Measurements from ENCODE around the gene FBXO11.
A peak's percentile ranks its signal among the peaks of the same experiment; 100 is the strongest.

Gene FBXO11

DNA sequence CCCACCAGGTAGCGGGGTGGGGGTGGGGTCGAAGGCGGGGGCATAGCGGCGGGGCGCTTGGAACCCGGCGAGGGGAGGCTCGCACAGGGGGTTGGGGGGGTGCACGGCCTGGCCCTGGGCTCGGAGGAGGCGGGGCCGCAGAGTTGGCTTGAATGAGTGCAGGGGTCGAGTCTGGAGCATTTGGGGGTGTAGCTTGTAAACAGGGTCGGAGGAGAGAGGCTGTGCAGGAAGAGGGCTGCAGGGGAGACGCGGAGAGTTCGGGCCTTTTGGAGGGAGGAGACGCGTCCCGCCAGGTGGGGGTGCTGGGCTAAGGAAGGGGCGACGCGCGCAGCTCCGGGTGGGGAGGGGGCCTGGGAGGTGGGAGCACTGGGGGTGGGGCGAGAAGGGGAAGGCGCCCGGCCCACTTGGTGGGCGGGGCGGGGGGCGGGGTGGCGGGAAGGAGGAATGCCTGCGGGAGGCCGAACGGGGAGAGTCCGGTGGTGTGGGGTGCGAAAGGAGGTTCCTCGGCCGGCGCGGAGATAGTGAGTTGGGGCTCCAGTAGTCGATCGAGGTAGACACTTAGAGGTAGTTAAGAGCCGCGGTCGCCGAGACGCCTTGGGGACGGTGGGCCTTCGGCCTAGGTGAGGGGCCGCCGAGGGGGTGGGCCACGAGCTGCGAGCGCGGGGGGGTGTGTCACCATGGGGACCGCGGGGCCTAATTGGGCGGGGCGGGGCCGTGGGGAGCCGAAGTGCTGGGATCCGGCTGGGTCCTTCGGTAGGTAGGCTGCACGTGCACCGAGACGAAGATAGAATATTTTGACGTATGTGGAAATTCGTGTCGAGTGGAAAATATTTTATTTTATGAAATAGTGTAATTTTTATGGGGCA lies 122.6 kb downstream of the FBXO11 start:
- DNase-seq: peak; percentile 93

DNA sequence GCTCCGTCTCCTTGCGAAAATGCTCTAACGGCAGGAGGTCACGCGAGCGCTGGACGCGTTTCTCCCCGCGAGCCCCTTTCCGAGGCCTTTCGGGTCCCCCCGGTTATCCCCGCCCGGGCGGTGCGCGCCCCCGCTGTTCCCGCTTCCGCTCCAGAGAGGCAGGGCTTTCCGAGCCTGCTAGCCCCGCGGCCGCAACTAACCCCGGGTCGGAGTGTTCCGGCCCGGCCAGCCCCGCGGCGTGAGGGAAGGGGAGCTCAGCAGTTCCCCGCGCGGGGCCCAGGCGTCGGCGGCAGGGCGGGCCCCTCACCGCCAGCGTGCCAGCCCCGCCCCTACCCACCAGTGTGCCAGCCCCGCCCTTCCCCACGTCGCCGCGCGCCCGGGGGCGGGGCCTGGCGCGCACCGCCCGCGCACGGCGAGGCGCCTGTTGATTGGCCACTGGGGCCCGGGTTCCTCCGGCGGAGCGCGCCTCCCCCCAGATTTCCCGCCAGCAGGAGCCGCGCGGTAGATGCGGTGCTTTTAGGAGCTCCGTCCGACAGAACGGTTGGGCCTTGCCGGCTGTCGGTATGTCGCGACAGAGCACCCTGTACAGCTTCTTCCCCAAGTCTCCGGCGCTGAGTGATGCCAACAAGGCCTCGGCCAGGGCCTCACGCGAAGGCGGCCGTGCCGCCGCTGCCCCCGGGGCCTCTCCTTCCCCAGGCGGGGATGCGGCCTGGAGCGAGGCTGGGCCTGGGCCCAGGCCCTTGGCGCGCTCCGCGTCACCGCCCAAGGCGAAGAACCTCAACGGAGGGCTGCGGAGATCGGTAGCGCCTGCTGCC lies 123.4 kb downstream of the FBXO11 start, which contains the start of gene MSH6:
Gene MSH6 (plus strand): TSS at position 475 of the 815 bp plus-strand sequence. CDS start 89 bp downstream, at position 564.
- peak; percentile 93 for DNase-seq

DNA sequence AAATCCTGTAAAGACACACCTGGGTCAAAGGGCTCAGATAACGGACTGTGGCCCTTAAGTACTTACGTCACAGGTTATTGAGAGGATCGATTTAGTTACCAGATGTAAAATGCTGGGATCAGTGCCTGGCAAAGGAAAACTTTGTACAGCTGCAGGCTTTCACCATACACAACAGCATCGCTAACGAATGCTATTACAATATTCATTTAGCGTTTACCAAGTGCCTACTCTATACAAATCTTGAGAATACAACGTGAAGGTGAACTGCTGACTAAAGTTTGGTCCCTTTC lies 124.0 kb downstream of the FBXO11 start:
- peak; percentile 67 for DNase-seq

DNA sequence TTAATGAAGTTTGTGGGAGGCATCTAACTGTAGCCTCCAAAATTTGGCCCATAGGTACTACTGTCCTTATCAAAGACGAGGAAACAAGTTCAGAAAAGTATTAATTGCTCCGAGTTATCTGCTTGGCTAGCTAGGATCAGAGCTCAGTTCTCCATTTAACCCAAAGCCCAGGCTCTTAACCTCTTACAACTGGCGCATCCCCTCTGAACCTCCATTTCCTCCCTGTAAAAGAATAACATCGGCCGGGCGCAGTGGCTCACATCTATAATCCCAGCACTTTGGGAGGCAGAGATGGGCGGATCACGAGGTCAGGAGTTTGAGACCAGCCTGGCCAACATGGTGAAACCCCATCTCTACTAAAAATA lies 126.9 kb downstream of the FBXO11 start:
- DNase-seq: no peak

DNA sequence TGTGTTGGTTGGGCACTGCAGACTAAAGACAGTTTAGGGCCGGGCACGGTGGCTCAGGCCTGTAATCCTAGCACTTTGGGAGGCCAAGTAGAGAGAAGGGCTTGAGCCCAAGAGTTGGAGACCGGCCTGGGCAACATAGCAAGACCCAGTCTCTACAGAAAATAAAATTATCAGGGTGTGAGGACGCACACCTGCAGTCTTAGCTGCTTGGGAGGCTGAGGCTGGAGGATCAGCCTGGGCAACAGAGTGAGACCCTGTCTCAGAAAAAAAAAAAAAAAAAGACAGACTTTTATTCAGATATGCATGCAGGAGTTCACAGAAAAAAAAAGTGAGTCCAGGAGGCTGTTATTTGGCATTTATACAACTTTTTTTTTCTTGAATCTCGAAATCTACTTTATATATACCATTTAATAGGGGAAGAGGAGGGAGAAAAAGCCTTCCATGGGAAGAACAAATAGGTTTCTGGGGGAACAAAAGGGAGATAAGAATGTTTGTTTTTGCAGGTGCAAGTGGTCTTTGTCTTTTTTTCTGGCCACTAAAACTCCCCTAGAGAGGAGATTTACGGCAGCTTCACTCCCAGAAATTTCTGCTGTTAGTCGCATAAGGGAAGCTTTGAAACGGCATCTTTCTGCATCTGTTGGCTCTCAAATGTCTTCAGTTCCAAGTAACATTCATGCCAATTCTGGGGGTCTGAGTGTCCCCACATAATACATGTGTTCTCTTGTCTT lies 127.4 kb downstream of the FBXO11 start:
- no peak for DNase-seq

DNA sequence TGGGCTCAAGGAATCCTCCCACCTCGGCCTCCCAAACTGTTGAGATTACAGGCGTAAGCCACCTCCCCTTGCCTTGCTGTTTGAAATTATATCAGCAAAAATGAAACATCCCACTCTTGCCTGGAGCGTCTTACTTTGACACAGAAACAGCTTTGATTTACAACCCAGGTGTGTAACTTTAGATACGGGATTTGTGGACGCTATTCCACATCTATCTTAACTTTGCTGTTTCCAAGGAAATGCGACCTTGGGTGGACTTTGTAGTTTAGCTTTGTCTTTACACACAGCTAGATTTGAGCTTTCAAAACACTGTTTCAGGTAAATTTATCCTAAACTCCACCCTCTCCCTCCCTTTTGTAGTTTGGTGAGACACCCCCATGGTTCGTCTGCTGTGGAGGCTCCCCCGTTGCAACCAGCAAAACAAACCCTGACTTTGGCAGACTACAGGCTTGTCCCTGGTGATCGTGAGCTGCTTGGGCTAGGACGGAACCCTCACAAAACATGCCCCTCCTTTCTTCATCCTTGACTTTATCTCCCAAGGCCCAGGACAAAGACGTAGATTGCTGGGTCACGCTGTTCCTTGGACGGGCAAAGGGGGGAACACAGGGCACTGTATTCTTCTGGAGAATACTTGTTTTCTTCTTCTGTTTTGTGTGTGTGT lies 128.9 kb downstream of the FBXO11 start:
- no peak for DNase-seq

DNA sequence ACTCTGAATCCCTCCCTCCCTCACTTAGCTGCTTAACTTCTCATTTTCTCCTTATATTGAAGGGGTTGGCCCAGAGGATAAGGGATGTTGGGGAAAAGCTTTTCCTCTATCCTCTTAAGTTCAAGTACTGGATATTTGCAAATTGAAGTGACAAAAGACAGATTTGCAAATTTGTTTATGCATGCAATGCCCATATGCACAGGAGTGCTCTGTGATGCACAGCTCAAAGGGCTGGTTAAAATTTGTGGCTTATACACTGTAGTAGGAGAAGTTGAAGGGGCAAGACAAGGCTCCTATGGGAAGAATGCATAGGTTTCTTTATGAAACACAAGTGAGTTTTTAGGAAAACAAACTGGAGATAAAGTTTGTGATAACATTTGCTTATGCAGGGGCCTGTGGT lies 131.7 kb downstream of the FBXO11 start:
- DNase-seq: no peak

DNA sequence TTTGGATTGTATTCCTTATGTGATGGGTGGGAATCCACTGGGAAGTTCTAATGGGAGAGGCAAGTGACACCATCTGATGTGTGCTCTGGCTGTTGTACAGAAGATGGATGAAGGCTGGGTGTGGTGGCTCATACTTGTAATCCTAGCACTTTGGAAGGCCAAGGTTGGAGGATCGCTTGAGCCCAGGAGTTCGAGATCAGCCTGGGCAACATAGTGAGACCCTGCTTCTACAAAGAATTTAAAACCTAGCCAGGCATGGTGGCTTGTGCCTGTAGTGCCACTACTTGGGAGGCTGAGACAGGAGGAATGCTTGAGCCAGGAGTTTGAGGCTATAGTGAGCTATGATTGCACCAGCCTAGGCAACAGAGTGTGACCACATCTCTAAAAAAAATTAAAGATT lies 134.0 kb downstream of the FBXO11 start:
- no peak for DNase-seq

DNA sequence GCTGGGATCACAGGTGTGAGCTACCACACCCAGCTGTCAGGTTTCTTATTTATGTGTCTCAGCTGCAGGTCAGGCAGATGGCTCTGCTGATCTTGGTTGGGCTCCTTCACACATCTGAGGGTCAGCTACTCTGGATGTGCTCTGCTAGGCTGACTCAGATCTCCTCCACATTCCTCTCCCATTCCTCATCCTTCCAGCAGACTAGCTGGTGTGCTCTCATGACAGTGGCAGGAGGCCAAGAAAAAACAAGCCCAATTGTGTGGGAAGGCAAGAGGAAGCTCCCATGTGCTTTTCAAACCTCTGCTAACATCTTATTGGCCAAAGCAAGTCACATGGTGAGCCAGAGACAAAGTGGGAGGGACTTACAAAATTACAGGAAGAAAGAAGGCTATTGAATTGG lies 135.1 kb downstream of the FBXO11 start:
- DNase-seq: no peak

DNA sequence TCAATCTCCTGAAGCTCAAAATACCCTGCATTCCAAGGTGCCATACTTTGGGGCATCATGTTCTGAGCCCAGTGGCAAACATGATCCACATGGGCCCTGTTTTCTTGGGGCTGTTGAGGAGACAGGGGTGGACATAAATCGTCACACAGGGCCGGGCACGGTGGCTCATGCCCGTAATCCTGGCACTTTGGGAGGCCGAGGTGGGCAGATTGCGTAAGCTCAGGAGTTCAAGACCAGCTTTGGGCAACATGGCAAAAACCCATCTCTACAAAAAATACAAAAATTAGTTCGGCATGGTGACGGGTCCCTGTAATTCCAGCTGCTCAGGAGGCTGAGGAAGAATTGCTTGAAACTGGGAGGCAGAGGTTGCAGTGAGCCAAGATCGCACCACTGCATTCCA lies 137.0 kb downstream of the FBXO11 start:
- no peak for DNase-seq

DNA sequence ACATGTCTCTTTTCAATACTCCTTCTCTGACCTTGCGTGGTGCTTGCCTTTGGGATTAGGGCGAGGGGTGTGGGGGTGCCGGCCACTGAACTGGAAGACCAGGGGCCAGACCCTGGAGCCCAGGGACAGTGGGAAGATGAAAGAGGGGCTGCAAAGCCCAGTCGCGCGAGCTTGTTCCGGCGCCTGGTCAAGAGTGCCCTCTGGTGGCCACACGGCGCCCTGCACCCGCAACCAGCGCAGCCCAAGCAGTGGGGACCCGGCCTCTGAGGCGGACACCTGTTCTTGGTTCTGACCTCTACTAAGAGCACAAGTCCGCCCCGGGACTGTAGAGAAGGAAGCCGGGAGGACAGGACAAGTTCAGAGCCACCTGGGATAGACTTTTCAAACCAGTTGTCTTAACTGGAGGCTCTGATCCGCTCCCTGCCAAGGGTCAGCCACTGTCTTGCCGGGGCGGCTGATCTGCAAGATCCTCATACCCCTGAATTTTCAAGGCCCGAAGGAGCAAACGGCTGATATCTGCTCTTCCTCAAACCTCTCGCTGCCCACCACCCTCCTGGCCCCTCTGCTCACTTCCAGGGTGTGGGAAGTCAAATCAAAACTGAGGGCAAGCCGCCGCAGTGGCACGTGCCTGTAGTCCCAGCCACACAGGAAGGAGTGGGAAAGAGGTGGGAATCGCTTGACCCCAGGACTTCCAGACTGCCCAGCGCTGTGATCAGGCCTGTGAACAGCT lies 138.3 kb downstream of the FBXO11 start:
- DNase-seq: peak; percentile 78

DNA sequence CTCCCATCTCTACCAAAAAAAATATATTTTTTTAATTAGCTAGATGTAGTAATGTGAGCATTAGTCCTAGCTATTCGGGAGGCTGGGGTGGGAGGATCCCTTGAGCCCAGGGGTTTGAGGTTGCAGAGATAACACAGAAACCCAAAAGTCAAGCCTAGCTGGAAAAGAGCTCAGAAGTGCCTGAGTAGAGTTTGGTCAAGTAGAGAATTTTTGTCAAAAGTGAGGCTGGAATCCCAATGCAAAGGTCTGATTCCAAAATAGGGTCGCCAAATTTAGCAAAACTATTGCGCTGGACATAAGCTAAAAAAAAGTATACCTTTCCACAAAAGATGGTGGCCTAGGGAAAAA lies 138.8 kb downstream of the FBXO11 start:
- DNase-seq: no peak

DNA sequence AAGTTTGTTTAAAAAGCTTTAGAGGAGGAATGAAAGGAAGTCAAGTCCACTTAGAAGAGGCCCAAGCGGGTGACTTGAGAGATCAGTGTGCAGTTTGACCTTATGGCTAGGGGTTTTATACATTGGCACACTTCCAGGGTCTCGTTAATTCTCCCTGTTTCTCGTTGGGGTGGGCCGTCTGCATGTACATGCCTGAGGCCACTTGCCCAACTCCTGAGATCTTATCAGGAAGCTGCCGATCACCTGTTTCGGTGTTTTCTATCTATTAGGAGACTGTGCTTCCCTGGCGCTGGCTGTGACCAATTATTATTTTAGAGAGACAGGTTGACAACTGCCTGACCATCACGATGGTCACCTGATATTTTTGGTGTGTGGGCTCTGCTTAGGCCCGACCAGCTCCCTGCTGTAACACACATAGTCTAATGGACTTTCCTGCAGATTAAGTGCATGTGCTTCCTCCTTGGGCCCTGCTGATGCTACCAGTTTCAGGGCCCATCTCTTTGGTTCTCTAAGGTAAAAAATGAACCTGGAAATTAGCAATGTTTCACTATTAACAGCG lies 154.4 kb downstream of the FBXO11 start:
- peak; percentile 75 for DNase-seq

DNA sequence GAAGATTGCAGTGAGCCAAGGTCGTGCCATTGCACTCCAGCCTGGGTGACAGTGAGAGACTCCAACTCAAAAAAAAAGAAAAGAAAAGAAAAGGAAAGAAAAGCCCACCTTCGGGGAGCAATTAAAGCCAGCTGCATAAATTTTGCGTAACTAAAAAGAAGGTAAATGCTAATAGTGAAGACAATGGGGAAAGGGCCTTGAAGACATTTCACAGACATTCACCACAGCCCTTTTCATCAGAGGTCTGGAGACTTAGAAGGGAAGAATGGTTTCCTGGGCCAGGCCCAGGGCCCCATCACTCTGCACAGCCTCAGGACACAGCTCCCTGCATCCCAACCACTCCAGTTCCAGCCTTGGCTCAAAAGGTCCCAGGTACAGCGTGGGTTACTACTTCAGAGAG lies 158.4 kb downstream of the FBXO11 start:
- no peak for DNase-seq

DNA sequence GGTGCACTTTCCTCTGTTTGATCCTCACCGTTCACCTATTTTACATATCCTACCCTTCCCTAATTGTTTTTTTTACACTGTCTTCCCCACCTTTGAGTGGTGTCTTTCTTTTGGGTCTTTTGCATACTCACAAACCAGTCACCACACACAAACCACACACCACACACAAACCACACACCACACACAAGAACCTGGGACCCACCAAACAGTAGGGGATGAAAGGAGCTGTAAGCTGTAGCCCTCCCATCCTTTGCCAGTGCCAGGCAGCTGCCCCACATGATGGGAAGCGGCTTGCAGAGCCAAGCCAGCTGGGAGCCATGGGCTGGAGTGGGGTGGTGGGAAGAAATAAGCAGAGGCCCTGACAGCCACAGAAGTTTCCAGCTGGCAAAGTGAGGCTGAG lies 162.2 kb downstream of the FBXO11 start:
- no peak for DNase-seq

DNA sequence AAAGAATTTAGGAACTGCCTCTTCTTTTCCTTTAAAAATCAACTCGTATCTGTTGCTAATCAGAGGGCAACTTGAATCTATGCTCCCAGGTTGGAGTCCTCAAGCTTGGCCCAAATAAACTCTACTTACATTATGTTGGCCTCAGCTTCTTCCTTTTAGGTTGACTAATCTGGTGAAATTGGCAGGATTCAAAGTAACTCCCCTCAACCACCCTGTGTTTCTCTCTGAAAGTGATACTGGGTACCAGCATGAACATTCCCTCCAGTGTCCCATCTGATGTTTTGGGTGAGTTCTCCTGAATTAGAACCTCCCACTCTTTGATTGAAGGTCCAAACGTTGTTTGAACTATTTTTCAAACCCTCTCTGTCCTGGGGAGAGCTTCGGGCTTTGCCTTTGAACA lies 164.7 kb downstream of the FBXO11 start:
- no peak for DNase-seq

DNA sequence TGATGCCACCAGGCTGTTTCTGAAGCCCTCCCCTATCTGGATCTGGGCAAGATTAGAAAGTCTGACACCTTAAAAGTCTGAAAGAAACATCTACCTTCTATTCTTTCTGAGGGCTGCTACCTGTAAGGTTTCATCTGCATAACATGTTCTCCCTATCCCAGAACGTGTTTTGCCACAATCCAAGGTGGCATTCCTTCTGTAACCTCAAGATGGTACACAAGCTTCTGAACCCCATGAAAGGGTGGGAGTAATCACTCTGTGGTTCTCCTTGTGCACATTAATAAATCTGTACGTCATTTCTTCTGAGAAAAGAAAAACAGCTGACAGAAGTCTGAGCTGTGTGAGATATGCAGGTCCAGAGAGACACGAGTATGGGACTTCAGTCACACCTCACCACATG lies 165.2 kb downstream of the FBXO11 start:
- DNase-seq: no peak

All from NCI-H82 (cell line).